HG02588 (cell line): ENCODE data around the gene ITGA6.

Experiments
- ATAC-seq: cut with Tn5 transposase; IDR thresholded peaks from one replicate; pipeline ENCODE4 v1.9.1; 2021; ENCODE audit warnings: mild to moderate bottlenecking, moderate library complexity; ENCODE audit not compliant: unreplicated experiment

The ITGA6 gene

GRCh38 chr2:172439509-172439860 lies 12.1 kb downstream of the ITGA6 start:
- ATAC-seq = no peak

DNA sequence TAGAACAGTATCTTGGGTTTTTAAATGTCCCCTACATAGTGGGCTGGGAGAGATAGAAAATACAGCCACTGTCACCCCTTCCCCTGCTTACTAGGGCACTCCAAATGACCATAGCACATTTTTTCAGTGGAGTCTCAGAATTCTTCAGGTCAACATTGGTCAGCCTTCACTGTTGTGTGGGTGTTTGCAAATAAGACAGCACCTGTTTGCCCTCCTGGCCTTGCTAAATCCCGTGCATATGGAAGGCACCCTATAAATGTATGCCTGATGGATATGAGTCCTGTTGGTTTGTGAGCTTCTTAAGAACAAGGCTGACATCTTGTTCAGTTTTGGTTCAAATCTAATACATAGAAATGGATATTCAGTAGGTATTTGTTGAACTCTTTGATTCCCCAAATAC lies 12.5 kb downstream of the ITGA6 start:
- no peak for ATAC-seq

DNA sequence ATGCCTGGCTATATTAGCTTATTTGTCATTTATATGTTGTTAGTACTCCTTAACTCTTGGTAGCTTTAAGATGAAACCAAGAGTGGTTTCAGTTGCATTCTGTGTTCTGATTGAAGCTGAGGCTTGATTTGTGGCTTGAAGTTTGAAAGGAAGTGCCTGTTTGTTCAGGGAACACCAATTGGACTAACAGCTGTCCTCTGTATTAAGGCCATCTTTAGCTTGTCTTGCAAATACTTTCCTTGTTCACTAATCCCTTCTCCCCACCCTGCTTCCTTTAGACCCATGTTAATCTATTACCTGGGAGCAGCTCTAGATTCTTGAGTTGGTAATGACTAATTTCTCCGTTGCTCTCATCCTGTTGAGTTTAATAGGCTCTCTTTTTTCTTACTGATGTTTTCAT lies 13.4 kb downstream of the ITGA6 start:
- no peak for ATAC-seq

GRCh38 chr2:172442072-172442895 lies 14.9 kb downstream of the ITGA6 start:
- no peak for ATAC-seq

DNA sequence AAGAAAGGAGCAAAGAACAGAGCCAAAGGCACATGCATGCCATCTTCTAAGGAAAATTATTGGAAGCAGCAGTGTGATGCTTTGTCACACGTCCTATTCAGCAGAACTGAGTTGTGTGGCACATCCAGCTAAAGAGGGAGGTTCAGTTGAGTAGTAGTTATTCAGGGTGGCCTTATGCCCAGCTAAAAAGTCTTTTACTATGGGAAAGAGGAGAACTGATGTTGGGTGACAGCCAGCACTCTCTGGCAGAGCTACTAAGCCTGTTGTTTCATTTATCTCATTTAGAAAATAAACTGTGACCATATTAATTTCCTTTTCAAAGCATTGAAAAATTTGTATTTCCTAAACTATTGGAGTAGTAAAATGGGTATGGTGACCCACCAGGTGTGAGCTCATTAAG lies 18.5 kb downstream of the ITGA6 start:
- ATAC-seq = no peak

- no peak for ATAC-seq
Measured at GRCh38 chr2:172446474-172447063, 19.2 kb downstream of the ITGA6 start.

GRCh38 chr2:172447811-172448493 lies 20.6 kb downstream of the ITGA6 start:
- no peak for ATAC-seq

DNA sequence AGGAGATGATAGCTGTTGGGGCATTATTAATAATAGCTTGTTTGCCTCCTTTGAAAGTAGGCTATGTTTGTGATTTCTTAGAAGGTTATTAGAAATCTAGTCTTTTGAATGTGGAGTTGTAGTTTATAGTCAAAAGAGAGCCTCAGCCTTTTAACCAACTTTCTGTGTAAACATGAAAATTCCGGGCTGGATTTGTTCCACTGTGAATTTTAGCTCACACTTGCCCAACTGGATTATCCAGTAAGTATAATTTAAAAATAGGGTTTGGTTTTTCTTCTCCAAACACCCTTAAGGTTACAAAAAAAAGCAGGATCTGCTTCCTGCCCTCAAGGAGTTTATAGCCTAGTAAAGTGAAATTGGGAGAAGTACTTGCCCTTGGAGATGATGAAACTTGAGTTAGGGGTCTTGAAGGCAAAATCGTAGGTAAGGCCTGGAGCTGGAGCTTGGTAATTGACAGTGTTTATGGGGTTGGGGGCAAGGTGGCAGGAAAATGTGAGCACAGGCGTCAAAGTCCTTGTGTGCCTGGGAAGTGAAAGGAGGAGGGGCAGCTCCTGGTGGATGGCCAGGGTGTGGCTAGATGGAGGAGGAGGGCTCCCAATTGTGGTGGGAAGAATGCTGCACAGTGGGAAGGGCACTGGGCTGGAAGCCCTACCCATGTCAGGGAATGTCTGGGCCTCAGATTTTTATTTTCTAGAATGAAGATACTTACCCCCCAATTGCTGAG lies 21.3 kb downstream of the ITGA6 start:
- ATAC-seq = no peak

GRCh38 chr2:172449911-172450550 lies 22.6 kb downstream of the ITGA6 start:
- no peak for ATAC-seq

DNA sequence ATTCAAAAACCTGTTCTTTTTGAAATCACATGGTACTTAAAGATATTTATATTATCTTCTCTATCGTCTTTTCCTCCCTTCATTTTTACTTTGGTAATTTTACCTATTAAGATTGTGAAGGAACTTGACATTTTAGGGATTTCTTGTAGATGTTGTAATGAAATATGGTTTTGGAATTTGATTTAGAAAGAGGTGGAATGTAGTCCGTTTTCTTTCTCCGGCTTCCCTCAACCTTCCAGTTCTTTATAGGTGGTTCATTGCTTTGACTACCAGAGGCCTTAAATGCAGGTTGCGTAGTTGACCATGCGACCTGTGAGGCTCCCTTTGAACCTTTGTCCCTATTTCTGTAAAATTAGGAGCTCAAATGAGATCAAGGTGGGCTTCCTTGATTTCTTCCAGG lies 24.5 kb downstream of the ITGA6 start:
- no peak for ATAC-seq

DNA sequence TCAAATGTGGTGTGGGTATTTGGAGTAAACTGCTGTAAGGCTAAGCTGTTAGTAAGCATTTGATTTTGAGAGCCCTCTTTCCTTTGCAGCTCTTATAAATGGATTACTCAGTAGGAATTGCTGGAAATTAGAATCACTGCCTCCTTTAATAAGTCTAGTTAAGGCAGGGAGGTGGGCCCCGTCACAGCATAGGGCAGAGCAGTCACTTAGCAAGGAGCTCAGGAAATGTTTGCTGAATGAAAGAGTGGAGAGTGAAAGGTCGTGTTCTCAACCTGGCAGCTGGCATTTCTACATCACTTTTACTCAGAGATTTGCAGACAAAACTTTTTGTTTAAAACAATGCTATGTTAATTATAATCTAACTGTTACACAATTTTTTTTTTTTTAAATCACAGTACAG lies 25.5 kb downstream of the ITGA6 start:
- no peak for ATAC-seq

GRCh38 chr2:172454404-172455120 lies 27.2 kb downstream of the ITGA6 start:
- no peak for ATAC-seq

- no peak for ATAC-seq
Measured at GRCh38 chr2:172455121-172455515, 27.7 kb downstream of the ITGA6 start.

DNA sequence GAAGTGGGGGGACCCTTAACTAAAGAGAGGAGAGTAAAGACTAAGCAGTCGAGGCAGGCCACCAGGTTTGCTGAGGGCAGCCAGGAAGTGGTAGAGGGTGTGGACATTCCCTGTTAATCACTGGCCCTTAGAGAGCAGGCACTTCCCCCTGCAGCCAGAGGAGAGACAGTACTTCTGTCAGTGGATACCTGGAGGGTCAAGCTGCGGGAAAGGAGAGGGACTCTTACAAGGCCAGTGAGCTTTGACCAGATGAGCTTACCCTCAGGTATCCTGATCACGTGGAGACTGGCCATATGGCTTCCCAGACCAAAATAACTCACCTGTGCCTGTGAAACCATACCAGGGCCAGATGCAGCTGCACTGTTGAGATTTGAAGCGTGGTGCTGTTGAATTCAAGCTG lies 28.6 kb downstream of the ITGA6 start:
- no peak for ATAC-seq

DNA sequence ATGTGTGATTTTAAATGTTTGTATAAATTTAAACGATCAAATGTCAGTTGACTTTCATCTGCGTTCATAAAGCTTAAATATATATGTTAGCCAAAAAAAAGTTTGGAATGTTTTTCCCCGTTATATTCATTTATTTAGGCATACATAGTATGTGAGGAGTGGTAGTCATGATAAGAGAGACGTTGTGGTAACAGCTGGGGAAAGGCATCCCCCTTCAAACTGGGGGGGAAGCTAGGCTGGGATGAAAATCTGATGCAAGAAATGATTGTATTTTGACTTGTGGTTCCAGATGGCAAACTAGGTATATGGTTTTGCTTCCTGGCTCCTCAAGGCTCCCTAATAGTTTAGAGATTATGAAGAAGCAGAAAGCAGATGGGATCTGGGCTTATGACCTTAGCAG lies 30.1 kb downstream of the ITGA6 start:
- ATAC-seq = no peak

GRCh38 chr2:172458561-172459124 lies 31.3 kb downstream of the ITGA6 start:
- no peak for ATAC-seq

- no peak for ATAC-seq
Measured at GRCh38 chr2:172460780-172461201, 33.4 kb downstream of the ITGA6 start.

- ATAC-seq = peak; percentile 53
Measured at GRCh38 chr2:172461591-172462372, 34.4 kb downstream of the ITGA6 start.

DNA sequence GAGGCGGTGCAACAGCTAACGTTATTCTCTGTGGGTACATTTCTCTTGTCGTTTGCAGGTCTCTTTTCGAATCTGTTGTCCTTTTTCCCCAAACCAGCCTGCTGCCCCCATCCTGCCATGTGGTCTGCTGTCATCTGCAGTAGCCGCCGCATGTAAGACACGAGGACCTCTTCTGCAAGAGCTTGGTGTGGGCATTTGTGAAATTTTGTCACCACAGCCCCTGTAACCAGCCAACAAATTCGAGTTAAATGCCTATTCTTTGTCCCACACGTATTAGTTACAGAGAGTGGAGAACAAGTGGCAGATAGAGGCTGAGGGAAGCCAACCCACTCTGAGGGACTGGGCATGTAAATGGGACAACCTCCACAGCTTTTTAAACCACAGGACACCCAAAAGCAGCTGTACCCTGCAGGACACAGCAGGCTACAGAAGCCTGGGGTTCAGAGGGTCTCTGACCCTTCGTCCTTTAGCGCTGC lies 35.0 kb downstream of the ITGA6 start:
- no peak for ATAC-seq
